Mesothelial cell of epicardium (in vitro differentiated cells): Measurements from ENCODE around the gene SGO1. TPM values are rescaled to one million over a fixed set of nuclear protein-coding genes. Genes with fewer than 3 reads are reported as not detected.

Source experiments
- microRNA-seq: library from miRNA; unstranded; fragments of <30 nt; microRNA quantifications from one replicate; pipeline ENCODE4 v1.2.0, GENCODE V29; 2021; ENCODE audit warnings: inconsistent platforms, mixed read lengths
- total RNA-seq: library from RNA; stranded (reverse); gene quantifications from 3 replicates; pipeline ENCODE4 v1.2.1, GENCODE V29; 2021

Gene SGO1
- total RNA-seq, 1 donor from 2014 or later = 10.1 TPM

Small RNAs within 50 kb of the gene (microRNA-seq; reads per million reads assigned to microRNA genes)
- gene MIR3135A = not detected

Other genes starting within 250 kb of the SGO1 start
- gene RAB5A, start 239.1 kb downstream of the SGO1 start, total RNA-seq = 71.4 to 77.7 TPM (median 73.4 TPM) in 3 replicates
- gene PP2D1, start 173.9 kb downstream of the SGO1 start, total RNA-seq = not detected in 3 replicates
- 4.2 to 7.8 TPM (median 6.2 TPM) in 3 replicates for gene KAT2B, start 145.8 kb downstream of the SGO1 start, total RNA-seq